B cell (primary cell): ENCODE measurements around the gene GRHL3. TPM values are rescaled to one million over a fixed set of nuclear protein-coding genes. Genes with fewer than 3 reads are reported as not detected.

Experiments
- ATAC-seq: fragments of 200-7000 bp; cut with Tn5 transposase; one replicate; pipeline ENCODE4 v1.10.0; 2021; ENCODE audit warnings: low read depth, mild to moderate bottlenecking, moderate number of reproducible peaks, moderate library complexity
- CTCF ChIA-PET: fragments of 350-600 bp; sonication (Branson Sonifier 250); formaldehyde crosslinking; loops from one replicate; lab custom pipeline; 2021; ENCODE audit warnings: antibody characterized with exemption, inconsistent platforms; lab: Charles Lee
- POLR2A ChIA-PET: fragments of 350-600 bp; sonication (Branson Sonifier 250); formaldehyde crosslinking; loops from one replicate; lab custom pipeline; 2021; ENCODE audit warnings: antibody characterized with exemption; lab: Charles Lee
- DNase-seq: peaks from one replicate; pipeline ENCODE4 v3.0.0; 2013
- H2AFZ ChIP-seq: 2 replicates; pipeline ENCODE4 v1.6.1; 2012; ENCODE audit warnings: mild to moderate bottlenecking, low read depth, low read length; ENCODE audit not compliant: insufficient read depth, poor library complexity, severe bottlenecking
- H3K27ac ChIP-seq, 2 donors: 1 replicate in 1 of 2; 2 replicates in 1 of 2; pipeline ENCODE4 v1.5.1; 2012 to 2013; ENCODE audit warnings: low read length in 2 of 2, mild to moderate bottlenecking in 2 of 2, moderate library complexity in 1 of 2
- H3K27me3 ChIP-seq, 4 experiments: fragments of 200-600 bp in 1 of 4; sonication (generic) in 1 of 4; replicated peaks in 1 of 4; 1 replicate in 2 of 4; 2 replicates in 2 of 4; pipeline versions ENCODE4 v1.6.1 to v1.7.0; 2013 to 2016; ENCODE audit warnings: low read length in 3 of 4, mild to moderate bottlenecking in 2 of 4, mixed read lengths in 1 of 4, moderate library complexity in 1 of 4; ENCODE audit not compliant: insufficient read depth in 4 of 4, control insufficient read depth in 3 of 4; ENCODE audit errors: control extremely low read depth in 1 of 4
- H3K36me3 ChIP-seq, 2 experiments: replicated peaks in 1 of 2; 1 replicate in 1 of 2; 2 replicates in 1 of 2; pipeline versions ENCODE4 v1.6.1 to v1.7.1; 2013; ENCODE audit warnings: low read length in 1 of 2; ENCODE audit not compliant: insufficient read depth in 2 of 2, control insufficient read depth in 1 of 2; ENCODE audit errors: control extremely low read depth in 1 of 2, extremely low read depth in 1 of 2
- H3K4me1 ChIP-seq, 2 donors: fragments of 200-600 bp in 1 of 2; sonication (generic) in 1 of 2; 1 replicate in 1 of 2; 2 replicates in 1 of 2; pipeline versions ENCODE4 v1.5.1 to v1.6.1; 2013 to 2017; ENCODE audit warnings: low read length in 2 of 2; ENCODE audit not compliant: control insufficient read depth in 2 of 2, insufficient read depth in 2 of 2
- H3K4me2 ChIP-seq: replicated peaks from 2 replicates; pipeline ENCODE3; 2012; ENCODE audit warnings: mild to moderate bottlenecking, low read depth, low read length; ENCODE audit not compliant: poor library complexity, severe bottlenecking
- H3K4me3 ChIP-seq, 5 experiments: fragments of 200-600 bp in 1 of 5; sonication (generic) in 1 of 5; 1 replicate in 3 of 5; 2 replicates in 2 of 5; pipeline versions ENCODE4 v1.5.1 to v1.7.0; 2011 to 2016; ENCODE audit warnings: low read length in 4 of 5, mild to moderate bottlenecking in 4 of 5, low read depth in 2 of 5, control low read depth in 1 of 5, moderate library complexity in 1 of 5; ENCODE audit not compliant: insufficient read depth in 1 of 5; ENCODE audit errors: control extremely low read depth in 1 of 5, extremely low read depth in 1 of 5
- H3K79me2 ChIP-seq: fragments of 200-600 bp; sonication (generic); one replicate; pipeline ENCODE4 v1.6.0; 2016; ENCODE audit warnings: low read length; ENCODE audit not compliant: control insufficient read depth, insufficient read depth
- H3K9ac ChIP-seq: fragments of 200-600 bp; sonication (generic); 2 replicates; pipeline ENCODE4 v1.6.1; 2017; ENCODE audit warnings: mild to moderate bottlenecking, low read length, moderate library complexity
- H3K9me3 ChIP-seq, 3 donors: one replicate each; pipeline versions ENCODE4 v1.6.1 to v1.7.1; 2013; ENCODE audit warnings: low read length in 2 of 3; ENCODE audit not compliant: control insufficient read depth in 2 of 3, insufficient read depth in 1 of 3; ENCODE audit errors: control extremely low read depth in 1 of 3
- H4K20me1 ChIP-seq: 2 replicates; pipeline ENCODE4 v1.6.0; 2012; ENCODE audit warnings: mild to moderate bottlenecking, low read length; ENCODE audit not compliant: insufficient read depth, control insufficient read depth, poor library complexity, severe bottlenecking
- H3K27ac Mint-ChIP-seq: one replicate; pipeline ENCODE4 v1.8.0; 2021; ENCODE audit warnings: mixed read lengths
- H3K27me3 Mint-ChIP-seq: one replicate; pipeline ENCODE4 v1.8.0; 2021; ENCODE audit warnings: mixed read lengths
- H3K4me1 Mint-ChIP-seq: one replicate; pipeline ENCODE4 v1.8.0; 2021; ENCODE audit warnings: mixed read lengths
- H3K4me3 Mint-ChIP-seq: one replicate; pipeline ENCODE4 v1.8.0; 2021; ENCODE audit warnings: mixed read lengths
- H3K9me3 Mint-ChIP-seq: one replicate; pipeline ENCODE4 v1.8.0; 2022; ENCODE audit warnings: mixed read lengths; ENCODE audit not compliant: insufficient read depth
- EZH2 ChIP-seq: IDR thresholded peaks from 2 replicates; pipeline ENCODE4 v1.6.1; 2012; ENCODE audit warnings: borderline replicate concordance, low read depth, mild to moderate bottlenecking, moderate library complexity, low read length; ENCODE audit not compliant: insufficient read depth, poor library complexity, severe bottlenecking
- WGBS: methylation state at CpG from one replicate; pipeline ENCODE4 v1.1.5; 2013; ENCODE audit warnings: missing lambda C conversion rate; ENCODE audit not compliant: insufficient coverage; 5-methylcytosine and 5-hydroxymethylcytosine counted together
- intact Hi-C: fragments of 100-400 bp; cut with micrococcal nuclease; formaldehyde crosslinking; loops from one replicate; pipeline ENCODE4 v1.10.0; 2022
- polyA plus RNA-seq: library from polyadenylated mRNA; depleted of rRNA; stranded (reverse); fragments of >200 nt; gene quantifications from 2 replicates; pipeline ENCODE4 v1.2.3, GENCODE V29; 2012
- total RNA-seq, 2 donors: library from RNA; stranded (reverse); fragments of 120-200 nt in 1 of 2; gene quantifications; 1 replicate in 1 of 2; 2 replicates in 1 of 2; pipeline versions ENCODE4 v1.2.3 to v1.2.4, GENCODE V29; 2013 to 2022
- TF ChIP-seq, protein P1 (sequence below): fragments of 200-600 bp; IDR thresholded peaks from one replicate; pipeline ENCODE4 v1.8.0; 2022; ENCODE audit warnings: antibody characterized with exemption, mild to moderate bottlenecking

Gene GRHL3
- total and polyA plus RNA-seq, 2 donors (not counting 1 experiment from before 2014, with no cell fraction given): not detected

GRCh38 chr1:24392982-24393650 is 74.0 kb downstream of the GRHL3 start:
- Histone ChIP-seq H3K9ac (peak overlapping the region; percentile 30), H3K9me3 (no peaks in the 10 kb centered on the region), H3K4me2 (peak overlapping the region; percentile 56), H4K20me1 (no peaks in the 10 kb centered on the region), H3K79me2 (no peaks in the 10 kb centered on the region), H3K4me3 (peak overlapping the region in 1 of 5 experiments; percentile 36), H3K36me3 (no peaks in the 10 kb centered on the region), H3K27ac (peak overlapping the region; percentile 81 to 92), H3K27me3 (no peaks in the 10 kb centered on the region), H2AFZ (peak overlapping the region; percentile 56), H3K4me1 (peaks cover 26 to 33% of the 10 kb centered on the region in 2 donors)
- no peak for TF ChIP-seq EZH2
- TF ChIP-seq, protein P1, sequence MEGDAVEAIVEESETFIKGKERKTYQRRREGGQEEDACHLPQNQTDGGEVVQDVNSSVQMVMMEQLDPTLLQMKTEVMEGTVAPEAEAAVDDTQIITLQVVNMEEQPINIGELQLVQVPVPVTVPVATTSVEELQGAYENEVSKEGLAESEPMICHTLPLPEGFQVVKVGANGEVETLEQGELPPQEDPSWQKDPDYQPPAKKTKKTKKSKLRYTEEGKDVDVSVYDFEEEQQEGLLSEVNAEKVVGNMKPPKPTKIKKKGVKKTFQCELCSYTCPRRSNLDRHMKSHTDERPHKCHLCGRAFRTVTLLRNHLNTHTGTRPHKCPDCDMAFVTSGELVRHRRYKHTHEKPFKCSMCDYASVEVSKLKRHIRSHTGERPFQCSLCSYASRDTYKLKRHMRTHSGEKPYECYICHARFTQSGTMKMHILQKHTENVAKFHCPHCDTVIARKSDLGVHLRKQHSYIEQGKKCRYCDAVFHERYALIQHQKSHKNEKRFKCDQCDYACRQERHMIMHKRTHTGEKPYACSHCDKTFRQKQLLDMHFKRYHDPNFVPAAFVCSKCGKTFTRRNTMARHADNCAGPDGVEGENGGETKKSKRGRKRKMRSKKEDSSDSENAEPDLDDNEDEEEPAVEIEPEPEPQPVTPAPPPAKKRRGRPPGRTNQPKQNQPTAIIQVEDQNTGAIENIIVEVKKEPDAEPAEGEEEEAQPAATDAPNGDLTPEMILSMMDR: no peak
- DNase-seq (peak; percentile 56), ATAC-seq (peak; percentile 37)
- H3K9me3 Mint-ChIP-seq: no peaks in the 10 kb centered on the region
- peak overlapping the region; percentile 81 for H3K4me3 Mint-ChIP-seq
- ChIA-PET POLR2A (interaction anchor here (0.7 to 2.9 kb wide), 5 partner anchors 22 to 243 kb away, joined by 3 to 17 read pairs (median 7); partner anchors contain the start of gene NIPAL3), CTCF (interaction anchor here (0.6 to 10.7 kb wide), 34 partner anchors 9 to 622 kb away, joined by 3 to 616 read pairs (median 7); partner anchors contain the start of genes IFNLR1, NIPAL3, RCAN3 and STPG1)
- intact Hi-C loops: loop anchor here (1.0 to 2.0 kb wide), 4 partner anchors 22 to 322 kb away; partner anchors contain the start of gene NIPAL3
- WGBS: 75% methylated on average over 2 of the region's 4 CpGs
- H3K27me3 Mint-ChIP-seq: no peaks in the 10 kb centered on the region
- H3K4me1 Mint-ChIP-seq: peaks cover 31% of the 10 kb centered on the region
- H3K27ac Mint-ChIP-seq: peak overlapping the region; percentile 92

- CTCF ChIA-PET: interaction anchor here (0.5 to 10.7 kb wide), 24 partner anchors 13 to 622 kb away, joined by 3 to 616 read pairs (median 12); partner anchors contain the start of genes IFNLR1, NIPAL3, RCAN3 and STPG1
- Mint-ChIP-seq H3K27ac (peak overlapping the region; percentile 92), H3K27me3 (no peaks in the 10 kb centered on the region), H3K9me3 (no peaks in the 10 kb centered on the region), H3K4me1 (peaks cover 31% of the 10 kb centered on the region), H3K4me3 (no peak overlapping the region)
- ATAC-seq (no peak), DNase-seq (no peak)
- TF ChIP-seq, protein P1: no peak
- WGBS: 79% methylated on average over 6 of the region's 6 CpGs
- Histone ChIP-seq H3K27ac (peak overlapping the region; percentile 81 to 92), H3K4me3 (no peak overlapping the region), H3K36me3 (no peaks in the 10 kb centered on the region), H4K20me1 (no peaks in the 10 kb centered on the region), H3K4me1 (peaks cover 26 to 33% of the 10 kb centered on the region in 2 donors), H3K9me3 (no peaks in the 10 kb centered on the region), H3K4me2 (no peak overlapping the region), H3K27me3 (no peaks in the 10 kb centered on the region), H3K79me2 (no peaks in the 10 kb centered on the region), H2AFZ (peak overlapping the region; percentile 14), H3K9ac (no peak overlapping the region)
- intact Hi-C loops: loop anchor here (2.0 kb wide), 1 partner anchor 241 kb away; no protein-coding TSS in a partner anchor
- POLR2A ChIA-PET: interaction anchor here (0.7 to 2.9 kb wide), 2 partner anchors 190 to 244 kb away, joined by 7 to 17 read pairs; no protein-coding TSS in a partner anchor
These were observed 74.7 kb downstream of the GRHL3 start for GRCh38 chr1:24393892-24394291.
